NB4 (cell line): Measurements from ENCODE around the gene SMARCA4.

Source experiments
- MYC ChIP-seq: IDR thresholded peaks from 2 replicates; pipeline ENCODE4 v1.6.1; 2011; ENCODE audit warnings: low read depth, low read length
- POLR2A ChIP-seq: IDR thresholded peaks from 2 replicates; pipeline ENCODE4 v1.6.1; 2011; ENCODE audit warnings: mild to moderate bottlenecking; ENCODE audit not compliant: insufficient read length; ENCODE audit errors: extremely low read depth
- TF ChIP-seq, protein P1 (sequence below): IDR thresholded peaks from one replicate; pipeline ENCODE4 v1.5.1; 2012; ENCODE audit warnings: low read depth, low read length
- TF ChIP-seq, protein P2 (sequence below): IDR thresholded peaks from 2 replicates; pipeline ENCODE4 v1.6.1; 2011; ENCODE audit warnings: low read depth, low read length

DNA sequence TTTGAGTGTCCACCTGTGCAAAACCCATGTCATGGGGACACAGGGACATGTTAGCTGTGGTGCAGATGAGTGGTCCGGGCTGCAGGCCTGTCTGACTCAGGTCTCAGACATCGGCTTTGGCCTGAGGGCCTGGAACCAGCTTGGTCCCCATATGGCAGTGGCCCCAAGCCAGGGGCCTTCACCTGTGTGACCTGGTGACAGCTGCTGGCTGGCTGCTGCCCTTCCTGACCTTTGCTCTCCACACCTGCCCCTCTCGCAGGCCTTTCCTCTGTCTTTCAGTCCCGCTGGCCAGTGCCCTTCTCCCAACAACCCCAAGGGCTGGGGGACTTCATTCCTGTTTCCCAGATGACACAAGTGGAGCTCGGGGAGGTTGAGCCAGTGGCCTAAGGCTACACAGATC lies 105.5 kb downstream of the SMARCA4 start:
- TF ChIP-seq, protein P1, sequence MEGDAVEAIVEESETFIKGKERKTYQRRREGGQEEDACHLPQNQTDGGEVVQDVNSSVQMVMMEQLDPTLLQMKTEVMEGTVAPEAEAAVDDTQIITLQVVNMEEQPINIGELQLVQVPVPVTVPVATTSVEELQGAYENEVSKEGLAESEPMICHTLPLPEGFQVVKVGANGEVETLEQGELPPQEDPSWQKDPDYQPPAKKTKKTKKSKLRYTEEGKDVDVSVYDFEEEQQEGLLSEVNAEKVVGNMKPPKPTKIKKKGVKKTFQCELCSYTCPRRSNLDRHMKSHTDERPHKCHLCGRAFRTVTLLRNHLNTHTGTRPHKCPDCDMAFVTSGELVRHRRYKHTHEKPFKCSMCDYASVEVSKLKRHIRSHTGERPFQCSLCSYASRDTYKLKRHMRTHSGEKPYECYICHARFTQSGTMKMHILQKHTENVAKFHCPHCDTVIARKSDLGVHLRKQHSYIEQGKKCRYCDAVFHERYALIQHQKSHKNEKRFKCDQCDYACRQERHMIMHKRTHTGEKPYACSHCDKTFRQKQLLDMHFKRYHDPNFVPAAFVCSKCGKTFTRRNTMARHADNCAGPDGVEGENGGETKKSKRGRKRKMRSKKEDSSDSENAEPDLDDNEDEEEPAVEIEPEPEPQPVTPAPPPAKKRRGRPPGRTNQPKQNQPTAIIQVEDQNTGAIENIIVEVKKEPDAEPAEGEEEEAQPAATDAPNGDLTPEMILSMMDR: no peak
- TF ChIP-seq, protein P2, sequence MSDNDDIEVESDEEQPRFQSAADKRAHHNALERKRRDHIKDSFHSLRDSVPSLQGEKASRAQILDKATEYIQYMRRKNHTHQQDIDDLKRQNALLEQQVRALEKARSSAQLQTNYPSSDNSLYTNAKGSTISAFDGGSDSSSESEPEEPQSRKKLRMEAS: no peak
- TF ChIP-seq POLR2A (no peak), MYC (no peak)
